Activated naive CD4-positive, alpha-beta T cell (primary cell): ENCODE measurements around the gene EPB41L1.

Source experiments
- DNase-seq, 4 experiments: peaks; one replicate each; lab custom pipeline; 2025; lab: John Stamatoyannopoulos, UW

Gene EPB41L1

DNA sequence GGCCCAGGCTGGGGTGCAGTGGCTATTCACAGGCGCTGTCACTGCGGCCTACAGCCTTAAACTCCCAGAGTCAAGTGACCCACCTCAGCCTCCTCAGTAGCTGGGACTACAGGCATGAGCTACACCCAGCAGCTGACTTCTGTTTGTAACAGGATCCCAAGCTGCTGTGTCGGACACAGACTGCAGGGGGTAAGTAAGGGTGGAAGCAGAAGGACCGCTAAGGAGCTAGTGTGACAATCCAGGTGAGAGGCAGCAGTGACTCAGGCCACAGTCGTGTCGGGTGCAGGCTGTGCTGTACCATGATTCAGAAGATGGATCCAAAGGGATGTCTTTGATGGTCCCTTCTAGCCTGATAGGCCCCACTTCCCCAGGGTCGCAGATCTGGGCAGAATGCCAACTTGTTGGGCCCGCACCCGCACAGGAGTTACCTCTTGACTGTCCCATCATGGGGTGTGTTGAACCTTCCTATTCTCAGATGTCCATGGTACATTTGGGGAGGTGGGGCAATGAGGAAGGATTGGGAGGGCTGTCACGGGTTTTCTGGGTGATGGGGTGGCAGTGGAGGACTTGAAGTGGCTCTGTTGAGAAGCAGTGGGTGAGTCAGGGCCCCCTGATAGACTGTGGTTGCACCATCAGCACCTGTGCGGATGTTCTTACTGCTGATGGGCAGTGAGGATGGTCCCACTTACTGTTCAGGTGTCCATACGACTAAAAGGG, 107.0 kb downstream of the EPB41L1 start:
- DNase-seq: no peak

DNA sequence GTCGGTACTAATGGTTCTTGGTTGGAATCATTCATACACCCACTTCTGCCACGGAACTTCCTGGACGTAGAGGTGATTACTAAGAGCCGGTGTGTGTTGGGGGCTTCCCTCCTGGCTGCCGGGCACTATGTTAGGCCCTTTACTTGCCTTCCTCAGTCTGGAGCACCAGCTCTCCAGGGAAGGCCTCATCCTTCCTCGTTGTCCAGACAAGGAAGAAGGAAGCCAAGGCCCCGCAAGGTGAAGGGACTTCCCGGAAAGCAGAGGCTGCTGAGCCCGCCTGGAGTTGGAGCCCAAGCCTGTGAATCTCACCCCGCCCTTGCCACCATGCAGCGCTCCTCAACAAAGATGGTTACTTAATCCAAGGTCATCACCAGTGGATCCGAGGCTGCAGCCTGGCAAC, 107.9 kb downstream of the EPB41L1 start:
- no peak for DNase-seq

DNA sequence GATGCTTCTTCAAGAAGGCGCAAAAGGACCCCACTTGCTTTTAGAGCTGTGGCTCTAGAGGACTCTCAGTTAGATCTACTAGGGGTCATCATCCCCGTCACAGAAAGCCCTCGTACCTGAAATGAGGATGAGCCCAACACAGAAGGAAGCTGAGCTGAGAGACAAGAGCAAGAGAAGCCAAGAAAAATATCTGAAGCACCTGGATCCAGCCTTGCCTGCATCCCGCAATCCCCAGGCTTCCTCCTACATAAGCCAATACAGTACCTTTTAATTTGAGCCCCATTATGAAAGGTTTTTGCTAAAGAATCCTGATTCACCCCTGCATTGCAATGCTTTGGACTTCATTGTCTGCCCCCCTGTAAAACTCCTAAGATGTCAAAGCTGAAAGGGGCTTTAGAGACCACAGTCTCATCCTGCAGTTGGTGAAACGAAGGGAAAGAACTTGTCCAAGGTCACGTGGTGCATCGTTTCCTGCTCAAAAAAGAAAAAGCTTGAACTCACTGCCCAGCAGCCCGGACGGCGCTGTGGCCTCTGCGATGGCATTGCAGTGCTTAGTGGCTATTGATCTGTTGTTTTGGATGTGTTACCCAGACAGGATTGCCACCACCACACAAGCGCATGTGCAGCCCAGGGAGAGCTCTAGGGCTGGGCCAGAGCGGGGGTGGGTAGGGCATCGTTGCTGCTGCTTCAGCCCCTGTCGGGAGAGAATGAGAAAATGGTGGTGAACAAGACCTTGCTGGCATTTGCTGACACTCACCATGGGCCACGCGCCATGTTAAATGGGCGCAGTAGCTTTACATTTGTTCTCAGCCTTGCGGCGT, 110.1 kb downstream of the EPB41L1 start:
- no peak for DNase-seq

DNA sequence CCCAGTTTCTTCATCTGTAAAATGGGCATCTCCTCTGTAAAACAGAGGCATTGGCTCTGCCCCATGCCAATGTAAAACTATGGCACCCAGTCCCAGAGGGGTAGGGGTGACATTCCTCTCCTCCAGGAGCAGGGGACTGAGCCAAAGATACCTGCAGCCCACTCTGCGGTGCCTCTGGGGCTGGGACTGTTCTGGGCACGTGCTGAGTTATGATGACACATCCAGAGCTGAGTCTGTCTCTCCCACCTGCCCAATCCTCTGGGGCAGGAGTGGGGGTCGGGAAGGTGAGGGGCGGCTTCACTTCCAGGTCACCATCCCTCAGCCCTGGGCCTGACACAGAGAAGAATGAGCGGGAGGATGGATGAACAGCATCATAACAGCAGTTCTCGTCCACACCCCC, 111.6 kb downstream of the EPB41L1 start:
- no peak for DNase-seq

DNA sequence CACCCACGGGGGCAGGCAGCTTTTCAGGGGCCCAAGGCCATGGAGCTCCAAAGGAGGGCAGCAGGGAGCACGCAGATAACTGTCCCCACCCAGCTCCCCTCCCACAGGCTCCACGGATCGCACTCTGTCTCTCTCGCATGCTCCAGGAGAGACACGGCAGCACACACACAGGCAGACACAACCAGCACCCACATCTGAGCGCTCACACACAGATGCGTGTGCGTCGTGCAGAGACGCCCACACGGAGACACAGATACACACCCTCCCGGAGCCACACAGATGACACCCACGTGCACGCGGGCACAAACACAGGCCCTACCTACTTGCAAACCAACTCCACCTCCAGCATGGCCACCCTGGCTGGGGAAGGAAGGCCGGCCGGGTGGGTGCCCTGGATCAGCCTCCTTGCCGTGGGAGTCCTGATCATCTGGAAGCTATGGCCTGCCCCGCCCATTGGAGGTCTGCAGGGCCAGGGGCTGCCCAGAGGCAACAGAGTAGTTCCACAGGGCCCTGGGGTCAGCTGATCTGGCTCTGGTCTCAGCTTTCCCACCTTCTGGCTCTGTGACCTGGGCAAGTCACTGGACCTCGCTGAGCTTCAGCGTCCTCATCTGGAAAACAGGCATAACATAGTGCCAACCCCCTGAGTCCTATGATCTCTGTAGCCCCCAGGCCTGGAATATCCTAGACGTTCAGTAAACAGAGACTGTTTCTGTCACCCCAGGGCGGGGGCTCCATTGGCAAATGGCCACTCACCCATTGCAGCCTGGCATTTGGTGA, 113.3 kb downstream of the EPB41L1 start:
- DNase-seq: no peak

DNA sequence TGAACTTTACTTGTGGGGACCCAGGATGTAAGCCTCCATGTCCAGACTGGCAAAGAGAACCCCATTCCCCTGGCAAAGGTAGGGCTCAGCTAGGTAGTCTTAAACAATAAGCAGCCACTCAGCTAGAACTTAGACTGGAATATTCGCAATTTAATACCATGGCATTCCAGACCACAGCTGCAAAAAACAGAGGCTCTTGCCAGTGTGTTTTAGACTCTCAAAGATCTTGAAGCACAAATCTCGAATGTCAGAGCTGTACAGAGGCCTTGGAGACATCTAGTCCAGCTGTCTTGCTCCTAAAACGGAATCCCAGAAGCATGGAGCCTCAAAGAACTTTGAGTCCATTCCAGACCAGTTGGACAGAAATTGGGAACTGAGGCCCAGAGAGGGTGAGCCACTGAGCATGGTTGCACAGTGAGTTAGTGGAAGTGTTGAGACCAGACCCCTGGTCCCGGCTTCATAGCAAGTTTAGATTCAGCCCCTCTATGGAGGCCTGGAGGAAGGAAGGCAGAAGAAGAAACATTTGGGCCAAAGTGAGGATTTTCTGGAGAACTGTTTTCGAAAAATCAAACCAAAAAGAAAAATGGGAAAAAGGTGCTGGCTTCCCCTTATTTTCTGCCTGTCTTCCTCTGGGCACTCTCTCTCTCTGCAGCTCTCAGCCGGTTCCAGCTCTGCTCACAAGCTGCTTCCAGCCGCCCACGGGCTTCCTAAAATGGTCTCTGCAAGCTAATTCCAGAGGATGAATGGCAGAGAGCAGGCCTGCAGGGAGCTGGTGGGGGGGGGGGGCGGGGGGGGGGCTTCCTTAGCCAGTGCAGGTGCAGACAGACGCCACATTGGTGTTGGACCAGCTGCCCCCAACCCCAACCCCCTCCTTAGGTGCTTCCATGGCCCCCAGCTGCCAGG, 114.2 kb downstream of the EPB41L1 start:
- DNase-seq: no peak

DNA sequence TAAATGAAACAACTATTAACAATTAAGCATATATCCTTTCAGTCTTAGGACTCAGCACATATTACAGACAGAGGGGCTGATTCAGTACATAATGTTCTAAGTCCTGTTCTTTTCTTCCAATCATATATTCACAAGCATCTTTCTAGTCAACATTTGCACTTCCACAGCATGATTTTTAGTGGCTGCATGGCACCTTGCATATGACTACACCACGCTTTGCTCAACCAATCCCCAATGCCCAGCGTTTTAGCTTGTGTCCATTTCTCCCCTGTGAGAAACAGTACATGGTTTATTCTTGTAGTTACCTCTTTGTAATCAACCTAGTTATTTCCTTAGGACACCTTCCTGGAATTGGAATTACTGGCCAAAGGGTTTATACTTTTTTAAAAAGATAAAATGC, 115.0 kb downstream of the EPB41L1 start:
- no peak for DNase-seq

DNA sequence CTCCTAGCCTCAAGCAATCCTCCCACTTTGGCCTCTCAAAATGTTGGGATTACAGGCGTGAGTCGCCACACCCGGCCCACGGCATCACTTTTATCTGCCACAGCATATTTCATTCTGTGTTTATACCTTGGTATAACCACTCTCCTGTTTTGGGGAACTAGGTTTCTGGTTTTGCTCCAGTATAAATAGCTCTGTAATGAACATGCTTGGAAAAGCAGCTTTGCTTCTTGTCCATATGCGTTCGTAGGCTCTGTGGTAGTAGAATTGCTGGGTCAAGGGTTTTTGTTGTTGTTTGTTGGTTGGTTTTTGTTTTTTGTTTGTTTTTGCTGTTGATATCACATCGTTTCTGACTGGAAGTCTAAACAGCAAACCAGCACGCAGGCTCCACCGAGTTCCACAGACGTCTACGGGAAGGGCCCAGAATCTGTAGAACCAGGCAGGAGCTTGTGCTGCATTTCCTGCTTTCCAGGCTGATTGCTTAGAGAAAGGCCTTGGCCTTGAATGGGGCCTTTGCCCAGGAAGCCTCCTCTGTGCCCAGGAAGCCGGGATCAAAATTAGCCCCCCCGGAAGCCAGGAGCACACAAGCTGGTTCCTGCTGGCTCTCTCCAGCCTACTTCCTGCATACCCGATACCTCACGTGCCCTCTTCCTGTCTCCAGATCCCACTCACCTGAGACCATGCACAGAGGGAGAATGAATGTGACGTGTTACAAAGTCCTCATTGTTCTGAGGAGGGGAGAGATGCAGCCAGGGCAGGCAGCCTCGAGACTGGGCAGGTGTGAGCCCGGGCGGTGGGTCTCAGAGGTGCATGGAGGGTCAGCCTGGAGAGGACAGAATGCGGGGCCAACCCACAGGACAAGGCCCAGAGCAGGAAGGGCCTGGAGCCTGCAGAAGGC, 116.5 kb downstream of the EPB41L1 start:
- no peak for DNase-seq

DNA sequence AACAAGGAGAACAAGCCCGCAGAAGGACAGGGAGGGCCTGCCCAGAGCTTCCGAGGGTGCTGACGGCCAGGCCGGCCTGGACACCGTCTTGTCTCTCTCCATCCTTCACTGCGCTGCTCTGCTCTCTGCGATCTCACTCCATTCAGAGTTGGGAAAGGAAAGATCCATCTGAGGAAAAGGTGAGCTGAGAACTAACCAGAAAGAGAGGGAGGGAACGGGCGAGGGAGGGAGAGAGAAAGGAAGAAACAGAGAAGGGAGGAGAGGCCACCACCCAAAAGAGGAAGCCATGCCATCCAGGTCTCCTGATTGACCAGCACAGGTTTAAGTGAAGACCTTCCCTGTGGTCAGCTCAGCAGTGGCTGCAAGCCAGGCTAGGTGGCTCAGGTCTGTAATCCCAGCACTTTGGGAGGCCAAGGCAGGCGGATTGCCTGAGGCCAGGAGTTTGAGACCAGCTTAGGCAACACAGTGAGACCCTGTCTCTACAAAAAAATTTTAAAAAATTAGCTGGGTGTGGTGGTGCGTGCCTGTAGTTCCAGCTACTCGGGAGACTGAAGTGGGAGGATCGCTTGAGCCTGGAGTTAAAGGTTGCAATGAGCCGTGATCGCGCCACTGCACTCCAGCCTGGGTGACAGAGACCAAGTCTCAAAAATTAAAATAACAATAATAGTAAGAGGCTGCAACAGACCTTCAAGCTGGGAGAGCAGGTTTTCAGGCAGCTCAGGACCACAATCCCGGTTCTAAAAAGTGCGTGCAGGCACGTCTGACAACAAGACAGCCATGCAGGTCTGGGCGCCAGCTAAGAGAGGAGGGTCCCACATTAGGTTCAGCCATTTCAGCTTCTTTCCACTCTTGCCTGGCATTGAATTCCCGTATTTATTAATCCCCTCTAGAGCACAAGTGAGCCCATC, 117.4 kb downstream of the EPB41L1 start:
- DNase-seq: no peak

DNA sequence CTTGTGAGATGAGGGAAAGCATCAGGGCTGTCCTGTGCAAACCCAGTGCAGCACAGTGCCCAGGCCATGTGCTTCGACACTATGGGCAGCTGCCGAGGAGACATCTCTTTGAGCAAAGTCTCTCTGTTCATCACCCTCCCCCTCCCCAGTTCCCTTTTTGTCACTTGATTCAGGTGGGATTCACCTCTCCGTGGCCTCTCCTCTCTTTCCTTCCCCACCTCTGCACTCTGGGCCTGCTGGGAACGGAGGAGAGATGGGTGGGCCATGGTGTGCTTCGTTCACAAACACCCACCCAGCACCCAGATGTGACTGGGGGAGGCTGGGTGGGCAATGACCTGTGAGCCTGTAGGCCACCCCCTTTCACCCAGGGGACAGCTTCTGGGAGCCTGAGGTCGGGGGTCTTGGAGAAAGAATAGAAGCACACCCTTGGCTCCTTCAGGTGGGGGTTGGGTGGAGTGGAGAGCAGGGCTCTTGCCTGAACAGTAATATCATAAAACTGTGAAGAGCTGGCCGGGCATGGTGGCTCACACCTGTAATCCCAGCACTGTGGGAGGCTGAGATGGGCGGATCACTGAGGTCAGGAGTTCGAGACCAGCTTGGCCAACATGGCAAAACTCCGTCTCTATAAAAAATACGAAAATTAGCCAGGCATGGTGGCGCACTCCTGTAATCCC, 118.1 kb downstream of the EPB41L1 start:
- no peak for DNase-seq

DNA sequence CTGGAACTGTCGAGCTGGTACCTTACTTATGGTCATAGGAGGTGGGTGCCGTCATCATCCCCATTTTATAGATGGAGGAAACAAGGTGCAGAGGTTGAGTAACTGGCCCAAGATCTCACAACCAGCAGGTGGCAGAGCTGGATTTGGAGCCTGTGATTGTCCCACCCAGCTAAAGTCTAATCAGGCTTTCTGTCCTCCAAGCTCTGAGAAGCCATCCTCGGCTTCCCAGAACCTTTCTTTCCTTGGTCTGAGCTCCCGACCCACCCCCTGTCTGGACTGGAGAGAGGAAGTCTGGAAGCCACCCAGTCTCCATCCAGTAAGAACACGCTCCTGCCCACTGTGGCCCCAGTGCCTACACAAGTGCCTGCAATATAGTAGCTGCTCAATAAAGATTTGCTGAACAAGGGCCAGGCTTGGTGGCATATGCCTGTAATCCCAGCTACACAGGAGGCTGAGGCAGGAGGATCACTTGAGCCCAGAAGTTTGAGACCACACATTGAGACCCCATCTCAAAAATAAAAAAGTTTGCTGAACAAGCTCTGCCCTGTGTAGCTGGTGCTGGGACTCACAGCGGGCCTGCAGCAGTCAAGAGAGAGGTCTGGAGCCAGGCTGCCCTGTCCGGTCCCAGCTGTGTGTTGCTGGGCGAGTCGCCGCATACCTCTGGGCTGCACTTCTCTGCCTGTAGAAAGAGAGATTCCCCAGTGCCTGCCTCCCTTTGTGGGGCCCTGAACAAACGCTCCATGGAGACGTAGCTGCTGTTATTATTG, 119.1 kb downstream of the EPB41L1 start:
- DNase-seq: no peak

DNA sequence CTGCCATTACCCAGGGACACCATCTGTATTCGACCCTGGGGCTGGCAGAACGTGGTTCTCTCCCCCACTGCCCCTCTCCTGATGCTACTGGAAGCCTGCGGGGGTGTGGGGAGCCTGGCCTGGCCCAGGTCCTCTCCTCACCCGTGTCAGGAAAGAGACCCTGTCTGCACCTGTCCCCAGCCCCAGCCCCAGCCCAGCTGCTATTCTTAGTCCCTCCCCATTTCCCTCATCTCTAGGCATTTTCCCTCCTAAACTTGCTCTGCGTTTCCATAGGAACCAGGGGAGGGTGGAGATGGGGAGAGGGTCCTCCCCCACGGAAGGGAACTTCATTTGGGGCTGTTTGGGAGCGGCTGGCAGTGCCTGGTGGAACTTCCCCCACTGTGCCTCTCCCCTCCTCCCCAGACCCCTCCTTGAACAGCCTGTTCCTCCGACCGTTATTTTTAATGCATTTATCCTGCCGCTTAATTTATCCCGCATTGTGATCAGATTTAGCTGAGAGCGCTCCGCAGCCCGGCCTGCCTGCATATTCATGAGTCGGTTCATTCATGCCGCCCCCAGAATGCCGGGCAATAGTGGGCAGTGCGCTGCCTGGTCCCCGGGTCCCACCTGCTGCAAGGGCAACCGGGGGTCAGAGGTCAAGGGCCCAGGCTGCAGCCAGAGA, 119.8 kb downstream of the EPB41L1 start:
- DNase-seq: no peak

DNA sequence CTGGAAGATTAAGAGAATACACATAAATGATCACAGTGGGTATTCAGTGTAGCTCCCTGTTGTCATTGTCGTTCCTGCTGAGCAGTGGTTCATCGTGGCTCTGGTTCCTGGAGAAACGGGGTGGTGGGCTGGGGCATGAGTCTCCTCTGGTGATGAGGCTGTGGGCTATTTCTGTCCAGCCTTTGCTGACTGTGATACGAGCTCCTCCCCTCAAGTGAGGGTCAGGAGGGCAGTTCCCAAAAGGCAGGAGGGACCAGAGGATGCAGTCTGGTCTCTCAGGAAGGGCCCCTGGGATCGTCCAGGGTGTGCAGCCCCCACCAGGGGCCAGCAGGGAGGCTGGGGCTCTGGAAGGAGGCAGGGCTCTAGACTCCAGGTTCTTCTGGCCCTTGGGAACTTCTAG, 120.5 kb downstream of the EPB41L1 start:
- no peak for DNase-seq

DNA sequence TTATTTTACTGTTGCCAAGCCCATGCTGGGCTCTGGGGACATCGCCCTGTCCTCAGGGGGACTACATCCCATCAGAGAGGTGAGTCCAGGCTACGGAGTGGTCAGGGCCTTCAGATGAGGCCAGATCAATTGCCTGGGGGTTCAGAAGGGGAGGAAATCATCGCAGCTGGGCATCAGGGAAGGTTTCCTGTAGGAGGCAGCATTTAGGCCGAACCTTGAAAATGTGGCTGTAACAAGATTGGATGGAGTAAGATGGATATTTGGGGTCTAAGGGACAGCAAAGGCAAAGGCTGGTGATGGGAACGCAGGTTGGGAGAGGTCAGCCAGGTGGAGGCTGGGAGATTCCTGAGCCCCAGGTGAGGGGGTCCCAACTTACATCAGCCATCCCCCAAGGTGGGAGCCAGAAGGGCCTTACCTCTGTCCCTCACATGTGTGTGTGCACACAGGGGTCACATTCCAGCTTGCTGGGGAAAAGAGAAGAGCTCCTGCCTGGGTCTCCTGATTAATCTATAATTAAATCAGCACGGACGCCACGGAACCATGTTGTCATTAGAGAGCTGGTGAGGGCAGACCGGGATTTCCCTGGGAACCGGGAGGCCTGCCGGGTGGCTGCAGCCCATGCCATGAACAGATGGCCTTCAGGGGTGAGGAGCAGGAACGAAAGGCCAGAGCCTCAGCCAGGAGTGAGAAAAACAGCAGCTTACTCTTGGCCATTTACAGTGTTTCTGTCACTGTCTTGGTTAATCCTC, 121.1 kb downstream of the EPB41L1 start:
- DNase-seq: no peak

DNA sequence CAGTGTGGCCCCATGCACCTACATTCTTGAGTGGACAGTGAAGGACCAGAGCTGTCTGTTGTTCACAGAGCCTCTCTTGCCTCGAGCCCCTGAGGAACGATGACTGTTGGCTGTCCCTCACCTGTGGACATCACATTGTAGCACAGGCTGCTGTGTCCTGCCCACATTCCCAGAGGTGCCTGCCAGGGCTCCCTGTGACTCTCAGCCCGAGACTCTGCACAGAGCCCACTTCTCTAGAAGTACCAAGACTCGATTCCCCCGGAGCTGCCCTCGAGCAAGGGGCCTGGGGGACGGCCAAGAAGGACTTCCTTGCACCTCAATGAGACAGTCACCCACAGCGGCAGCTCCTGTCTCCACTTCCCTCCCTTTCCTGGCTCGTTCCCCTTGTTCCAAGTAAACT, 123.0 kb downstream of the EPB41L1 start:
- no peak for DNase-seq

DNA sequence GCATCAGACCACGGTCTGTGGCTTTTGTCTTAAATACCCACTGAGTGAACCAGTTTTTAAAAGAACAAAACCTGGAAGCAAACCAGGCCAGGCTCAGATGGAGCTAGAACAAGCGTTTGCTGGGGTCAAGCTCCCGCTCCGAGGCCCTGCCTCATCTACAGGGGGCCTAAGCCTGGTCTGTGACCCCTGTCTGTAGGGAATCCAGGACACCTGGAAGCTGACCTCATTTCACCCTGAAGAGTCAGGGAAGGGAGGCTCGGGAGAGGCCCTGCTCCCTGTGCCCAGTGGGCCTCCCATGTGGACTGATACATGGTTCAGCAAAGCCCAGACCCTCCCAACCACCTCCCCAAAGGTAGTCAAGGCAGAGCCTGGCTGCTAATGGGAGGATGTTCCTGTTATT, 124.8 kb downstream of the EPB41L1 start:
- no peak for DNase-seq

DNA sequence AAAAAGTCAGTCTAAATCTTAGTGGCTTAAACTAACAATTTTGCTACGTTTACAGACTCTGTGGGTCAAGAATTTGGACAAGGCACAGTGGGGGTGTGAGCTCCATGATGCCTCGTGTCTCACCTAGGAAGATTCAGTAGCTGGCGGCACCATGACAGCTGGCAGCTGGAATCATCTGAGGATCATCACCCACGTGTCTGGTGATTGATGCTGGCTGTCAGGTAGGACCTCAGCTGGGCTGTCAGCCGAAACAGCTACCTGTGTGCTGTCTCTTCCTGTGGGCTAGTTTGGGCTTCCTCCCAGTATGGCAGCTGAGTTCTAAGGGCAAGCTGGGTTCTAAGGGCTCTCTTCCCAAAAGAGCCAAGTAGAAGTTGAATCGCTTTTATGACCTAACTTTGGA, 125.2 kb downstream of the EPB41L1 start:
- no peak for DNase-seq
